Measurements from ENCODE around the gene COX19. TPM values are rescaled to one million over a fixed set of nuclear protein-coding genes. Genes with fewer than 3 reads are reported as not detected.
"Not testable (repeated sequence)": the region's sequence is repeated elsewhere in the genome, so short reads cannot be mapped to it uniquely, and the experiment has no call there.

Gene COX19
- total RNA-seq, 1 donor from 2014 or later = 22.0 TPM

- no peak for DNase-seq (ENCODE audit: low spot score in 2 of 2, unreplicated experiment in 2 of 2)
- no peak for TF ChIP-seq CTCF (IDR thresholded peaks at IDR 0.05; ENCODE audit: unreplicated experiment)
- H3K4me1 Mint-ChIP-seq = peaks cover 4% of the 10 kb centered on the region
- no peaks in the 10 kb centered on the region for H3K27me3 Mint-ChIP-seq (ENCODE audit: low read depth)
- H3K36me3 Mint-ChIP-seq = peaks cover 15% of the 10 kb centered on the region
- no peak overlapping the region for H3K4me3 Mint-ChIP-seq
- H3K27ac Mint-ChIP-seq = no peak overlapping the region
- H3K9me3 Mint-ChIP-seq = no peaks in the 10 kb centered on the region
These were observed 33.5 kb upstream of the COX19 start for GRCh38 chr7:1008733-1009363.

DNA sequence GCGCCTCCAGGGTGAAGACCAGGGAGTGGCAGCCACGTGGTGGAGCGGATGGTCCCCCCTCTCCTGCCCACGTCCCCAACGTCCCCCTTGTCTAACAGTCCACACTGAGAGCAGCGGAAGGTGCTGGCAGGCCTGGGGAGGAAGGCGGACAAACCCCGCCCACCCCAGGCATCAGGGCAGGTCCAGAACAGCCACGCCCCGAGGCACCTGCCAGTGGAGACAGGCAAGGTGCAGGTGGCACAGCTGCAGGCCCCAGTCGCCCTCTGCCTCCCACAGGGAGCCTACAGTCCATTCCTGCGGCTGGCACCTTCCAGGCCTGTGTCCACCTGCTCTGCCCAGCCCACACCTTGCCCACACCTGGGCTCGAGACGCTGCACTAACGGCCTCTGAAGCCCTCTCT lies 32.6 kb upstream of the COX19 start:
- H3K27ac Mint-ChIP-seq = no peak overlapping the region
- no peaks in the 10 kb centered on the region for H3K4me1 Mint-ChIP-seq
- H3K4me3 Mint-ChIP-seq = no peak overlapping the region
- no peaks in the 10 kb centered on the region for H3K9me3 Mint-ChIP-seq
- peaks cover 15% of the 10 kb centered on the region for H3K36me3 Mint-ChIP-seq
- no peak for TF ChIP-seq CTCF (IDR thresholded peaks at IDR 0.05; ENCODE audit: unreplicated experiment)
- H3K27me3 Mint-ChIP-seq (ENCODE audit: low read depth) = no peaks in the 10 kb centered on the region
- no peak for DNase-seq (ENCODE audit: low spot score in 2 of 2, unreplicated experiment in 2 of 2)

DNA sequence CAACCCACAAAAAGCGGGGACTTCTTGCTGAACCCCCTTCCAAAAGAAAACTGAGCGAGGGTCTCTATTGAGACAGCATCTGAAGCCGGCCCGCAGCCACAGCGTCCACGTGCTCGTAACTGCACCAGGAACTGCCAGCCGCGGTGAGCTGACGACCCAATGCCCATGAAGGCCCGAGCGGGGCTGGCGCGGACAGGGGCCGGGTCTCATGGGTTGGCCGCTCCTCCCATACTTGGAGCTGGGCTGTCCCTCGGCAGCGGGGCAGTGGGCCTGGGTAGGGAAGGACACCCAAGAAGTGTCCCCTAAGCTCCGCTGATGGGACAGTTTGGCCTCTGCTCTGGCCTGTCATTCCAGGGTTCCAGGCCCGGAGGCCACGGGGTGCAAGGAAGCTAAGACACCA lies 30.0 kb upstream of the COX19 start:
- Mint-ChIP-seq H3K36me3 (peaks cover 15% of the 10 kb centered on the region), H3K27ac (no peak overlapping the region), H3K4me1 (no peaks in the 10 kb centered on the region), H3K9me3 (no peaks in the 10 kb centered on the region), H3K27me3 (ENCODE audit: low read depth) (no peaks in the 10 kb centered on the region), H3K4me3 (no peak overlapping the region)
- no peak for TF ChIP-seq CTCF (IDR thresholded peaks at IDR 0.05; ENCODE audit: unreplicated experiment)
- no peak for DNase-seq (ENCODE audit: low spot score in 2 of 2, unreplicated experiment in 2 of 2)

DNA sequence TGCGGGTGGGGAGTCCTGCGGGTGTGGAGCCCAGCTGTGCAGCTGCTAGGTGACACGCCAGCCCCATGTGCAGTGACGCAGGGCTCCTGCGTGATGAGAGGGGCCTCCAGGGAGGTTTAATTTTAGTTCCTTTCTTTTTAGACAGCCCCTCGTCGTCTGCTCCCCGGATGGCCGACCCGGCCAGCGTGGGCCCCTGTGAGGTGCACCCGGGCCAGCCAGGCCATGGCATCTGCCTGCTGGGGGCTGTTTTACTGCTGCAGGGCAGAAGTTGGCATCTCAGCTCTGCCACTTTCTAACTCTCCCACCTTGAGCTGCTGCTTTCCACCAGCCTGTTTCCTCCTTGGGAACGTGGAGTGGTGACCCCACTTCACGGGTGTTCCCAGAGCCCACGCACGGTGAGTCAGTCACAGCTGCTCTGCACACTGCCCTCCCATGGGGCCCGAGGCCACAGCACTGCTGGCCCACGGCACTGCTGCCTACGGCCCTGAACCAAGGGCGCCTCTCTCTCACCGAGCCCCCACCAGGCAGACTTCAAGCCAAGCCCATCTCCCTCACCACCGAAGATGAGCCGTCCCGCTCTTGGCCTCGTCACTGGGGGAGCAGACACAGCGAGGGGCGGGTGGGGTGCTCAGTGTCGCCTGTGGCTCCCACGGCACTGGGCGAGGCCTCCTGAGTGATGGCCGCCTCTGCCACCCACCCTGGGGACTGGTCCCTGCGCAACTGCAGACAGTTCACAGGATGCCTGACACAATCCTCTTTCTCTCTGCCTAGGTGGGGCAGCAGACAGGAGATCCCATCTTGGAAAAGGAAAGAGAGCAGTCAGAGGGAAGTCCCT lies 28.9 kb upstream of the COX19 start:
- H3K9me3 Mint-ChIP-seq = no peaks in the 10 kb centered on the region
- H3K4me3 Mint-ChIP-seq = no peak overlapping the region
- TF ChIP-seq CTCF (IDR thresholded peaks at IDR 0.05; ENCODE audit: unreplicated experiment) = no peak
- H3K27ac Mint-ChIP-seq = no peak overlapping the region
- DNase-seq (ENCODE audit: low spot score in 2 of 2, unreplicated experiment in 2 of 2) = no peak
- no peaks in the 10 kb centered on the region for H3K4me1 Mint-ChIP-seq
- H3K27me3 Mint-ChIP-seq (ENCODE audit: low read depth) = no peaks in the 10 kb centered on the region
- H3K36me3 Mint-ChIP-seq = peaks cover 11% of the 10 kb centered on the region

DNA sequence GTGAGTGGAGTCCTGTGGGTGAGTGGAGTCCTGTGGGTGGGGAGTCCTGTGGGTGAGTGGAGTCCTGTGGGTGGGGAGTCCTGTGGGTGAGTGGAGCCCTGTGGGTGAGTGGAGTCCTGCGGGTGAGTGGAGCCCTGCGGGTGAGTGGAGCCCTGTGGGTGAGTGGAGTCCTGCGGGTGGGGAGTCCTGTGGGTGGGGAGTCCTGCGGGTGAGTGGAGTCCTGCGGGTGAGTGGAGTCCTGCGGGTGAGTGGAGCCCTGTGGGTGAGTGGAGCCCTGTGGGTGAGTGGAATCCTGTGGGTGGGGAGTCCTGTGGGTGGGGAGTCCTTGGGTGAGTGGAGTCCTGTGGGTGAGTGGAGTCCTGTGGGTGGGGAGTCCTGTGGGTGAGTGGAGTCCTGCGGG lies 27.1 kb upstream of the COX19 start:
- not testable (repeated sequence) for H3K27me3 Mint-ChIP-seq (ENCODE audit: low read depth); H3K4me1 Mint-ChIP-seq; H3K4me3 Mint-ChIP-seq; H3K27ac Mint-ChIP-seq; H3K9me3 Mint-ChIP-seq; H3K36me3 Mint-ChIP-seq; DNase-seq (ENCODE audit: low spot score in 2 of 2, unreplicated experiment in 2 of 2)

- DNase-seq (ENCODE audit: low spot score in 2 of 2, unreplicated experiment in 2 of 2); H3K27me3 Mint-ChIP-seq (ENCODE audit: low read depth); H3K9me3 Mint-ChIP-seq: not testable (repeated sequence)
These were observed 26.7 kb upstream of the COX19 start for GRCh38 chr7:1002026-1002425.

GRCh38 chr7:1001069-1001770 lies 25.9 kb upstream of the COX19 start:
- not testable (repeated sequence) for H3K9me3 Mint-ChIP-seq; H3K4me3 Mint-ChIP-seq; H3K36me3 Mint-ChIP-seq; H3K27ac Mint-ChIP-seq; H3K4me1 Mint-ChIP-seq; DNase-seq (ENCODE audit: low spot score in 2 of 2, unreplicated experiment in 2 of 2); H3K27me3 Mint-ChIP-seq (ENCODE audit: low read depth)

More at GRCh38 chr7:1002026-1002425, 26.7 kb upstream of the COX19 start:
- not testable (repeated sequence) for H3K4me3 Mint-ChIP-seq, H3K27ac Mint-ChIP-seq, H3K4me1 Mint-ChIP-seq, H3K36me3 Mint-ChIP-seq

Measured in mesothelial cell of epicardium (in vitro differentiated cells).